ENCODE measurements around the gene BET1L.
"Not testable (repeated sequence)": the region's sequence is repeated elsewhere in the genome, so short reads cannot be mapped to it uniquely, and the experiment has no call there.

Gene BET1L

GRCh38 chr11:230431-230830, 23.2 kb upstream of the BET1L start:
- DNase-seq (ENCODE audit: insufficient read length, low spot score) = no peak
- no peak for FAIRE-seq

DNA sequence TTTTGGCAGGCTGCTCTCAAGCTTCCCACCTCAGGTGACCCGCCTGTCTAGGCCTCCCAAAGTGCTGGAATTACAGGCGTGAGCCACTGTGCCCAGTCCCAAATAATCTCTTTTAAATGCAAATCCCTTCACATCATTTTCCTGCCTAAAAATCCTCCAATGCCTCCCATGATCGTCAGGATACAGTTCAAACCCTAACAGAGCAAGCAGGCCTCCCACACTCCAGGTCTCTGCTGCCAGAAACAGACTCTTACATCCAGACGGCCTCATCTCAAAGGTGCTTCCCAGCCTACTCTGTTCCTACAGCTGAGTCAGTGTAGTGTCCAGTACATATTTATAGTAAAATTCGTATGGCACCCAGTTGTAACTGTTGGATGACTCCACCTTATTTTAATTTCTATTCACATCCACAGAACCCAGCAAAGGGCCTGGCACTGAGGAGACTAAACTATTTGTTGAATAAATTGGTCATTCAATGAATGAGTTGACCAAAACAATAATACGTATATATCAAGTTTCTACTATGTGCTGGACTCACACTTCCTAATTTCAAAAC, 20.7 kb upstream of the BET1L start:
- no peak for DNase-seq (ENCODE audit: insufficient read length, low spot score)
- no peak for FAIRE-seq

GRCh38 chr11:225734-226453, 18.7 kb upstream of the BET1L start:
- DNase-seq (ENCODE audit: insufficient read length, low spot score) (no peak), FAIRE-seq (peak; percentile 49)

DNA sequence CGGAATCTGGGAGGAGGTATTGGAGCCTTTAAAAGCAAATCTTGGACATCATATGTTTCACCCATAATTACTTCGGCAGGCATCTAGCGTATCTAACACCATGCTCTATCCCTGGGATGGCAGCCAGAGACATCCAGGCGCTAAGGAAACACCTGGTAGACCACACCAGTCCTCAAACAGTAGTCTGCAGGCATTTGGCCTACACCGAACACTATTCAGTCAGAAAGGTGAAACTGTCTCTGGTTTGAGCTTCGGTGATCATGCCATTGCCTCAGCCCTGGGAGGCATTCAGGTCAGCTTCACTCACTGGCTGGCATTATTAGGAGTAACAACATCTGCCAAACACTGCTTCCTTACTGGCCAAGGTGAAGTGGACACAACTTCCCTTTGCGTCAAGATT, 17.2 kb upstream of the BET1L start:
- FAIRE-seq (no peak), DNase-seq (ENCODE audit: insufficient read length, low spot score) (no peak)

GRCh38 chr11:223884-224283, 16.7 kb upstream of the BET1L start:
- FAIRE-seq = no peak
- no peak for DNase-seq (ENCODE audit: insufficient read length, low spot score)

DNA sequence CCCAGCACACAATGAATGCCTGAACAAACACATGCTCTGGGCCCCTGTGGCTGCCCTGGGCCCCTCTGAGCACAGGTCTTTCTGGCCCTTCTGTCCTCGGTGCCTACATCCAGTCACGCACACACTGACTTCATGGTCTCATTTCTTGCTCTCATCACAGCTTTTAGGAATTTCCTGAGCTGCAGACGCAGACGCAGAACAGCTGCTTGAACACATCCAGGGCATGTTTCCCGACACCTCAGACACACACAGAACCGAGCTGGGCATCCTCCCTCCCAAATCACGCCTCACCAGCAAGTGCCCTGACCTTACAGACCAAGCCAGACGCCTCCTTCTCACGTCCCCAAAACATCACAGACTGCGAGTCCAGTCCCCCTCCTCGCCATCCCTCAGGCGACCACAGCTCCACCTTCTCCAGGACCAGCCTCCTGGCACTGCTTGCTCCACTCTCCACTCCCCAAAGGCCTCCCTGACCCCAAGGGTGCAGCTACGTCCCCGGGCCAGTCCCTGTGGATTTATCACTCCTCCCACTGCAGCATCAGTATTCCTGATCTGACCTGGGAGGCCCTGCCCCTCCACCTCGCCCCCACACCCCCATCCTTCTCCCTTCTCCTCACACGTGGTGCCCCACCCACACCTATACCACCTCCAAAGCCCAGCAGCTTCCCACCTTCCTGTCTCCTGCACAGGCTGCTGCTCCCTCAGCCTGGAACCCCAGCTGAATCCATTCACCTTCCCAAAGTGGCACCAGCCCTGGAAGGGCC, 16.0 kb upstream of the BET1L start:
- no peak for DNase-seq (ENCODE audit: insufficient read length, low spot score)
- no peak for FAIRE-seq

GRCh38 chr11:221998-222789, 15.0 kb upstream of the BET1L start:
- FAIRE-seq = no peak
- no peak for DNase-seq (ENCODE audit: insufficient read length, low spot score)

GRCh38 chr11:221539-221938, 14.3 kb upstream of the BET1L start:
- FAIRE-seq (no peak), DNase-seq (ENCODE audit: insufficient read length, low spot score) (no peak)

- DNase-seq (ENCODE audit: insufficient read length, low spot score); FAIRE-seq: not testable (repeated sequence)
Measured at GRCh38 chr11:220641-221215, 13.5 kb upstream of the BET1L start.

GRCh38 chr11:218815-219593, 11.8 kb upstream of the BET1L start:
- FAIRE-seq (no peak), DNase-seq (ENCODE audit: insufficient read length, low spot score) (no peak)

GRCh38 chr11:217704-218103, 10.5 kb upstream of the BET1L start:
- FAIRE-seq (no peak), DNase-seq (ENCODE audit: insufficient read length, low spot score) (no peak)

DNA sequence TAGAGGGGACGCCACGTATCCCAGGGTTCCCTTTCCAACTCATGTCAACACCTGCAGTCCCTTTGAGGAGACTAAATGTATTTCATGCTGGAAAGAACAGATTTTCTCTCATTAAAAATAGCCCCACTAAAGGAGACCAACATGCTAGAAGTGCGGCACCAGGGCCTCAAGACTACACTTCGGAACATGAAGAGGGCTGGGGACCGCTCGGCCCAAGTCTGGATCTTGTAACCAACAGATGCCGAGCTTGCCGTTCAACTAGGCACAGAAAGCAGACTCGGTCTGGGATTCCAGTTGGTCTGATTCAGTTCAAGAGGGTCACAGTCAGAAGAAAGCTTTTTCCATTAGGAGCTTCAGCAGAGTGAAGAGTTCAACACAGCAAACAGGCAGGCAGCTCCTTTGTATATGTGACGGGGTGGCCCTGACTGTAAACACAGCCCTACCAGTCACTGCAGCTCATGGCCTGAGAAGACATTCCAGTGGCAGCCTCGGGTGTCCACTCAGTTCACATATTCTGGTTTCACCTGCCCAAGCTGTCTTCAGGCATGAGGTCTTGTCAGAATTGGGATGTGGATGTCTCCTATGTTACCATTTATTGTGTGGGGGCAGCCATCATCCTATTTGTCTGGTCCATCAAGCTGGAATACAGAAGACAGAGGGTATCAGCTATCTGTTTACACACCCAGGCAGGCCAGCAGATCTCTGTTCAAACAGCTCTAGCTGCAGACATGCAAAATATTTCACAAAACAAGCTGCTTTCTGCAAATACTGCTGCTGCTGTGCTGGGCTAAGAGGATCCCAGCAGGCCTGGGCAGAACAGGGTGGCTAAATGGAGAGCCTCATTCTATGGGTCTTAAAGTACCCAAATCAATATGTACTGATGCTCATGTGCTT, 9.1 kb upstream of the BET1L start:
- no peak for FAIRE-seq
- no peak for DNase-seq (ENCODE audit: insufficient read length, low spot score)

GRCh38 chr11:215581-216037, 8.4 kb upstream of the BET1L start:
- DNase-seq (ENCODE audit: insufficient read length, low spot score) (no peak), FAIRE-seq (no peak)

- FAIRE-seq (no peak), DNase-seq (ENCODE audit: insufficient read length, low spot score) (no peak)
Measured at GRCh38 chr11:214083-214482, 6.9 kb upstream of the BET1L start.

GRCh38 chr11:213111-213510, 5.9 kb upstream of the BET1L start:
- DNase-seq (ENCODE audit: insufficient read length, low spot score) (no peak), FAIRE-seq (no peak)

DNA sequence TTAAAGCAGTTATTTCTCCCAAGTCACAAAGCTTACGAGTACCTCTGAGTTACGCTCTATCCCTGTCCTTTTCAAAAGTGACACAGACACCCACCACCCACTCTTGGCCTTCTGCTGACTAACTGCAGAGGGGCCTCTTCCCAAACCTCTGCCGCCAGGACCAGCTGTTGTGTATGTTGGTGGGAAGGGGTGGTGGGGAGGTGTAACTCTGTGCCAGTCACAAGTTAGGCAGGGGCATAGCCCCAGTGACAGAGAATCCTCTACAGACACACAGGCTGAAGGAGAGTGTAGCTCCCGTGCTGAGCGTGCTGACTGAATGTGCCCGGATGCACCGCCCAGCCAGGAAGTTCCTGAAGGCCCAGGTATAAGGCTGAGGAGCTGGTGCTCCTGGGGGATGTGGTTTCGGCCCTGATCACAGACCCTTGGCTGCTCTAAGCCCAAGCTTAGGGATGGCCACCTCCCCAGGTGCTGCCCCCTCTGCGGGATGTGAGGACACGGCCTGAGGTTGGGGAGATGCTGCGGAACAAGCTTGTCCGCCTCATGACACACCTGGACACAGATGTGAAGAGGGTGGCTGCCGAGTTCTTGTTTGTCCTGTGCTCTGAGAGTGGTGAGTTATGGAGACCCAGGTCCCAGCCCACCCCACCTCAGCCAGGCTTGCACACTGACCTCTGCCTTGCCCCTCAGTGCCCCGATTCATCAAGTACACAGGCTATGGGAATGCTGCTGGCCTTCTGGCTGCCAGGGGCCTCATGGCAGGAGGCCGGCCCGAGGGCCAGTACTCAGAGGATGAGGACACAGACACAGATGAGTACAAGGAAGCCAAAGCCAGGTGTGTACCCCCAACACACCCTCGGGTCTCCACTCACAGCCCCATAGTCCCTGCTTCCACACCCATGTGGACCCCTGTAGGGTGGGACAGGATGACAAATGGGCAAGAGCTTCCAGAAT, 5.2 kb upstream of the BET1L start:
- DNase-seq (ENCODE audit: insufficient read length, low spot score) = no peak
- FAIRE-seq = no peak

DNA sequence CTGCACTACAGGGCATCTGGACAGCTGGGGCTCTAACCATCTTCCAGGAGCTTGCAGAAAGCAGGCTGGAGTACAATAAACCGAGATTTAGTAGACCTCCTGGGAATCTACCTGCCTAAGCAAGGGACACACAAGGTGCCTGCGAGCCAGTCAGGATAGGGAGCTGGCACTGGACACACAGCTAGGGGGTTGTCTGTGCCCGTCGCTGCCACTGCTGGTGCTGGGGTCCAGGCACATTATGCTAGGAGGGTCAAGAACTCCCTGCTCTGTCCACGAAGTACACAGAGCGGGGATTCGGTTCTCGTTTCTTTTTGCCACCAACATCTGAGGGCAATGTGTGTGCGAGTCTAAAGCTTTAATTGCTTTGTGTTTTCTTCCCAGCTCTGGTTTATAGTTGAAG, 4.5 kb upstream of the BET1L start:
- DNase-seq (ENCODE audit: insufficient read length, low spot score) (no peak), FAIRE-seq (no peak)

DNA sequence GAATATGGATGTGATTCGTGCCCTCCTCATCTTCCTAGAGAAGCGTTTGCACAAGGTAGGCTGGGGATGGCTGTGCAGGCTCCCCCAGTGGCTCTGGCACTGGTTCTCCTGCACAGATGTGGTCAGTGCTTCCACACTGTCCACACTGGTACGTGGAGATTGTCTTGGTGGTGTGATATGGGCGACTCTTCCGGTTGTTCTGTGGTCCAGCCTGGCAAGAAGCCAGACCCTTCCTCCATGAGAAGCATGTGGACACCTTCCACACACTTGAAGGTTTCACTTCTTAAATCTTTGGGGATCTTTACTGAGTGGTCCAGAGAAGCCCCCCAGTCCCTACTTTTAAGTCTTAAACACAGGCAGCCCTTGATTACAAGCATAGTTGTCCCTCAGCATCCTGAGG, 4.1 kb upstream of the BET1L start:
- DNase-seq (ENCODE audit: insufficient read length, low spot score) = no peak
- no peak for FAIRE-seq
